ENCODE results near the gene ALLC.

ALLC gene

GRCh38 chr2:3639653-3640052, 18.3 kb upstream of the ALLC start:
- no peak for DNase-seq (ENCODE audit: low read depth)

- no peak for DNase-seq (ENCODE audit: low read depth)
Observed at GRCh38 chr2:3641181-3641580, 16.8 kb upstream of the ALLC start.

GRCh38 chr2:3641841-3642421, 16.1 kb upstream of the ALLC start:
- DNase-seq (ENCODE audit: low read depth) = no peak

GRCh38 chr2:3642521-3643215, 15.3 kb upstream of the ALLC start:
- no peak for DNase-seq (ENCODE audit: low read depth)

GRCh38 chr2:3643371-3644245, 14.4 kb upstream of the ALLC start:
- no peak for DNase-seq (ENCODE audit: low read depth)

- no peak for DNase-seq (ENCODE audit: low read depth)
Observed at GRCh38 chr2:3644246-3644525, 13.8 kb upstream of the ALLC start.

GRCh38 chr2:3644891-3645605, 13.0 kb upstream of the ALLC start:
- DNase-seq (ENCODE audit: low read depth) = no peak

GRCh38 chr2:3645745-3646389, 12.1 kb upstream of the ALLC start:
- no peak for DNase-seq (ENCODE audit: low read depth)

- DNase-seq (ENCODE audit: low read depth) = no peak
Observed at GRCh38 chr2:3646446-3646845, 11.6 kb upstream of the ALLC start.

GRCh38 chr2:3647246-3647645, 10.8 kb upstream of the ALLC start:
- no peak for DNase-seq (ENCODE audit: low read depth)

- no peak for DNase-seq (ENCODE audit: low read depth)
Observed at GRCh38 chr2:3647831-3648651, 10.0 kb upstream of the ALLC start.

- no peak for DNase-seq (ENCODE audit: low read depth)
Observed at GRCh38 chr2:3648652-3649177, 9.3 kb upstream of the ALLC start.

GRCh38 chr2:3649581-3649980, 8.4 kb upstream of the ALLC start:
- no peak for DNase-seq (ENCODE audit: low read depth)

- no peak for DNase-seq (ENCODE audit: low read depth)
Observed at GRCh38 chr2:3650140-3650920, 7.7 kb upstream of the ALLC start.

- peak; percentile 27 for DNase-seq (ENCODE audit: low read depth)
Observed at GRCh38 chr2:3651691-3652648, 6.0 kb upstream of the ALLC start.

- no peak for DNase-seq (ENCODE audit: low read depth)
Observed at GRCh38 chr2:3652896-3653625, 4.9 kb upstream of the ALLC start.

- DNase-seq (ENCODE audit: low read depth) = no peak
Observed at GRCh38 chr2:3654011-3654410, 4.0 kb upstream of the ALLC start.

- no peak for DNase-seq (ENCODE audit: low read depth)
Observed at GRCh38 chr2:3654531-3655225, 3.3 kb upstream of the ALLC start.
